Esophagus muscularis mucosa (tissue), 3 donors: ENCODE results near the gene HOXB6.

Experiments
- EP300 ChIP-seq: sonication (generic); formaldehyde crosslinking; IDR thresholded peaks from one replicate; pipeline ENCODE4 v1.6.1; 2017; ENCODE audit warnings: antibody characterized with exemption
- POLR2A ChIP-seq: fragments of 450-650 bp; IDR thresholded peaks from one replicate; pipeline ENCODE4 v1.6.1; 2017; ENCODE audit warnings: antibody characterized with exemption, moderate library complexity, mild to moderate bottlenecking, low read depth
- POLR2AphosphoS5 ChIP-seq, 2 donors: sonication (generic); formaldehyde crosslinking; IDR thresholded peaks; one replicate each; pipeline ENCODE4 v1.6.1; 2017; ENCODE audit warnings: antibody characterized with exemption in 2 of 2

GRCh38 chr17:48629411-48629759 lies 24.6 kb upstream of the HOXB6 start:
- TF ChIP-seq POLR2AphosphoS5 (IDR thresholded peaks at IDR 0.05) = no peak
- TF ChIP-seq EP300 = no peak
- no peak for TF ChIP-seq POLR2A
